NT2/D1 (cell line): ENCODE data around the gene OR8B3.
"Not testable (repeated sequence)": the region's sequence is repeated elsewhere in the genome, so short reads cannot be mapped to it uniquely, and the experiment has no call there.

Experiments used
- SUZ12 ChIP-seq: IDR thresholded peaks from 2 replicates; pipeline ENCODE4 v1.6.1; 2011; ENCODE audit not compliant: insufficient read length, insufficient read depth; ENCODE audit errors: extremely low read depth
- YY1 ChIP-seq: IDR thresholded peaks from 2 replicates; pipeline ENCODE4 v1.6.1; 2011; ENCODE audit not compliant: insufficient read length, insufficient read depth
- ZNF274 ChIP-seq: IDR thresholded peaks from 2 replicates; pipeline ENCODE4 v1.6.1; 2011; ENCODE audit warnings: mild to moderate bottlenecking, low read depth, low read length

- not testable (repeated sequence) for TF ChIP-seq YY1, ZNF274, SUZ12
Measured at GRCh38 chr11:124382857-124383256, 16.0 kb downstream of the OR8B3 start.
